Adrenal gland (tissue), 5 donors: ENCODE data around the gene SULT2B1.

Experiments
- POLR2A ChIP-seq, 2 donors: fragments of 450-650 bp; IDR thresholded peaks; one replicate each; pipeline ENCODE4 v1.6.1; 2017; ENCODE audit warnings: antibody characterized with exemption in 2 of 2, mild to moderate bottlenecking in 2 of 2, moderate library complexity in 1 of 2
- TF ChIP-seq, protein P1 (sequence below), 6 experiments: fragments of 450-650 bp in 4 of 6; fragments of 200-600 bp in 2 of 6; sonication (generic) in 1 of 6; IDR thresholded peaks; 1 replicate in 5 of 6; 2 replicates in 1 of 6; pipeline versions ENCODE4 v1.5.1 to v1.8.0; 2016 to 2021; ENCODE audit warnings: antibody characterized with exemption in 6 of 6, mild to moderate bottlenecking in 2 of 6, moderate library complexity in 1 of 6
- donor health status: DM: no; HTN: no; CAD: no.

DNA sequence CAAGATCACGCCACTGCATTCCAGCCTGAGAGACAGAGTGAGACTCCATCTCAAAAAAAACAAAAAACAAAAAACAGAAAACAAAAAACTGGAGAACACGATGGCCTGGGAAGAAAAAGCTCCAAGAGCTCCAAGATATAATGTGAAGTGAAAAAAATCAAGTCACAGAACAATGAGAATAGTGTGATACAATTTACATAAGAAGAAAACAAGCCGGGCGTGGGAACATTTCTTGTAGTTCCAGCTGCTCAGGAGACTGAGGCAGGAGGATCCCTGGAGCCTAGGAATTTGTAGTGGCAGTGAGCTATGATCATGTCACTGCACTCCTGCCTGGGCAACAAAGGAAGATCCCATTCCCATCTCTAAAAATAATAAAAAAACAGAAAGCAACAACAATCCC, 31.8 kb upstream of the SULT2B1 start:
- TF ChIP-seq, protein P1, sequence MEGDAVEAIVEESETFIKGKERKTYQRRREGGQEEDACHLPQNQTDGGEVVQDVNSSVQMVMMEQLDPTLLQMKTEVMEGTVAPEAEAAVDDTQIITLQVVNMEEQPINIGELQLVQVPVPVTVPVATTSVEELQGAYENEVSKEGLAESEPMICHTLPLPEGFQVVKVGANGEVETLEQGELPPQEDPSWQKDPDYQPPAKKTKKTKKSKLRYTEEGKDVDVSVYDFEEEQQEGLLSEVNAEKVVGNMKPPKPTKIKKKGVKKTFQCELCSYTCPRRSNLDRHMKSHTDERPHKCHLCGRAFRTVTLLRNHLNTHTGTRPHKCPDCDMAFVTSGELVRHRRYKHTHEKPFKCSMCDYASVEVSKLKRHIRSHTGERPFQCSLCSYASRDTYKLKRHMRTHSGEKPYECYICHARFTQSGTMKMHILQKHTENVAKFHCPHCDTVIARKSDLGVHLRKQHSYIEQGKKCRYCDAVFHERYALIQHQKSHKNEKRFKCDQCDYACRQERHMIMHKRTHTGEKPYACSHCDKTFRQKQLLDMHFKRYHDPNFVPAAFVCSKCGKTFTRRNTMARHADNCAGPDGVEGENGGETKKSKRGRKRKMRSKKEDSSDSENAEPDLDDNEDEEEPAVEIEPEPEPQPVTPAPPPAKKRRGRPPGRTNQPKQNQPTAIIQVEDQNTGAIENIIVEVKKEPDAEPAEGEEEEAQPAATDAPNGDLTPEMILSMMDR (IDR thresholded peaks at IDR 0.05) = no peak
- no peak for TF ChIP-seq POLR2A (IDR thresholded peaks at IDR 0.05)
